GM12865 (cell line): ENCODE measurements around the gene CDH11.

Experiments
- DNase-seq: peaks from one replicate; pipeline ENCODE4 v3.0.0; 2010; ENCODE audit warnings: low read depth
- H3K4me3 ChIP-seq: 2 replicates; pipeline ENCODE4 v1.5.1; 2011; ENCODE audit warnings: mild to moderate bottlenecking, low read depth, low read length, control low read depth
- CTCF ChIP-seq: IDR thresholded peaks from 2 replicates; pipeline ENCODE4 v1.5.1; 2011; ENCODE audit warnings: low read length, control low read depth, low read depth, inconsistent platforms; ENCODE audit not compliant: insufficient read depth; ENCODE audit errors: missing control alignments

The CDH11 gene

GRCh38 chr16:65121870-65122723 is at the start of gene CDH11:
Gene CDH11 (minus strand): TSS chr16:65122063. CDS start chr16:65004869, 117,194 bp downstream.
- no peak within 1 kb of the TSS for H3K4me3 ChIP-seq
- TF ChIP-seq CTCF: no peak
- DNase-seq: no peak

GRCh38 chr16:65154321-65154720 is 32.5 kb upstream of the CDH11 start:
- DNase-seq: no peak

GRCh38 chr16:65153365-65154105 is 31.7 kb upstream of the CDH11 start:
- TF ChIP-seq CTCF: no peak
- H3K4me3 ChIP-seq: no peak overlapping the region
- DNase-seq: no peak

More at GRCh38 chr16:65154321-65154720, 32.5 kb upstream of the CDH11 start:
- H3K4me3 ChIP-seq: no peak overlapping the region
- TF ChIP-seq CTCF: no peak

GRCh38 chr16:65148804-65149203 is 26.9 kb upstream of the CDH11 start:
- no peak for DNase-seq
- no peak for TF ChIP-seq CTCF
- no peak overlapping the region for H3K4me3 ChIP-seq

- no peak overlapping the region for H3K4me3 ChIP-seq
- no peak for TF ChIP-seq CTCF
- DNase-seq: no peak
Measured at GRCh38 chr16:65142276-65142675, 20.4 kb upstream of the CDH11 start.

GRCh38 chr16:65136681-65137080 is 14.8 kb upstream of the CDH11 start:
- DNase-seq: no peak
- no peak overlapping the region for H3K4me3 ChIP-seq
- no peak for TF ChIP-seq CTCF
